HL-60 (cell line): ENCODE data around the gene HAGHL.

Experiments
- POLR2AphosphoS5 ChIP-seq: IDR thresholded peaks from 2 replicates; pipeline ENCODE4 v1.6.1; 2012; ENCODE audit warnings: low read depth
- TF ChIP-seq, protein P1 (sequence below): IDR thresholded peaks from one replicate; pipeline ENCODE4 v1.5.1; 2011; ENCODE audit warnings: low read length, control low read depth, inconsistent platforms; ENCODE audit not compliant: insufficient read depth

DNA sequence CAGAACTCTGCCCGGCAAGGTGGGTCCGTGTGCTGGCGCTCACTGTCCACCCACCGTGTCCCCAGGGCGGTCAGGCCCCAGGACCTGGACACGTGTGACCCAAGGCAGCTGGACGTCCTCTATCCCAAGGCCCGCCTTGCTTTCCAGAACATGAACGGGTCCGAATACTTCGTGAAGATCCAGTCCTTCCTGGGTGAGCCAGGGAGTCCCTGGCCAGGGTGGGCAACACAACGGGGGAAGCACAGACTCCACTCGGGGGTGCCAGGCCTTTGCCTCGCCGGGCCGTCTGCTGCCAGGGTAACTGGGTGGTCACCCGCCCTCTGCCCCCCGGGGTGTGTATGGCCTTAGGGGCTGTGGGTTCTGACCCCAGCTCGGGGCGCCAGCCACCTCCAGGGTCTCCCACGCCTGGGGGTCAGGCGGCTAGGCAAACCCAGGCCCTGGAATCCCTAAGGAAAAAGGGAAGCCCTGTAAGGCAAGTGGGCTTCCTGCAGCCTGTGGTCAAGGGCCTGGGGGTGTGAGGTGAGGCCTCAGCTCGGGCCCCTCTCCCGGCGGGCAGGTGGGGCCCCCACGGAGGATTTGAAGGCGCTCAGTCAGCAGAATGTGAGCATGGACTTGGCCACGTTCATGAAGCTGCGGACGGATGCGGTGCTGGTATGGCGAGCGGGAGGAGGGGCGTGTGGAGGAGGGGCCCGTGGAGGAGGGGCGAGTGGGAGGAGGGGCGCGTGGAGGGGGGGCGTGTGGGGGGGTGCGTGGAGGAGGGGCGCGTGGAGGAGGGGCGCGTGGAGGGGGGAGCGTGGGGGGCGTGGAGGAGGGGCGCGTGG is 40.1 kb downstream of the HAGHL start:
- TF ChIP-seq, protein P1, sequence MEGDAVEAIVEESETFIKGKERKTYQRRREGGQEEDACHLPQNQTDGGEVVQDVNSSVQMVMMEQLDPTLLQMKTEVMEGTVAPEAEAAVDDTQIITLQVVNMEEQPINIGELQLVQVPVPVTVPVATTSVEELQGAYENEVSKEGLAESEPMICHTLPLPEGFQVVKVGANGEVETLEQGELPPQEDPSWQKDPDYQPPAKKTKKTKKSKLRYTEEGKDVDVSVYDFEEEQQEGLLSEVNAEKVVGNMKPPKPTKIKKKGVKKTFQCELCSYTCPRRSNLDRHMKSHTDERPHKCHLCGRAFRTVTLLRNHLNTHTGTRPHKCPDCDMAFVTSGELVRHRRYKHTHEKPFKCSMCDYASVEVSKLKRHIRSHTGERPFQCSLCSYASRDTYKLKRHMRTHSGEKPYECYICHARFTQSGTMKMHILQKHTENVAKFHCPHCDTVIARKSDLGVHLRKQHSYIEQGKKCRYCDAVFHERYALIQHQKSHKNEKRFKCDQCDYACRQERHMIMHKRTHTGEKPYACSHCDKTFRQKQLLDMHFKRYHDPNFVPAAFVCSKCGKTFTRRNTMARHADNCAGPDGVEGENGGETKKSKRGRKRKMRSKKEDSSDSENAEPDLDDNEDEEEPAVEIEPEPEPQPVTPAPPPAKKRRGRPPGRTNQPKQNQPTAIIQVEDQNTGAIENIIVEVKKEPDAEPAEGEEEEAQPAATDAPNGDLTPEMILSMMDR, result no peak
- no peak for TF ChIP-seq POLR2AphosphoS5
